Ovary (tissue), 3 donors: ENCODE results near the gene ALG2.

Experiments used
- EP300 ChIP-seq: sonication (generic); formaldehyde crosslinking; IDR thresholded peaks from one replicate; pipeline ENCODE4 v1.6.1; 2017; ENCODE audit warnings: antibody characterized with exemption
- POLR2A ChIP-seq: fragments of 450-650 bp; IDR thresholded peaks from one replicate; pipeline ENCODE4 v1.6.1; 2017; ENCODE audit warnings: antibody characterized with exemption, mild to moderate bottlenecking, moderate library complexity
- TF ChIP-seq, protein P1 (sequence below), 3 donors: fragments of 450-650 bp in 2 of 3; fragments of 200-600 bp in 1 of 3; IDR thresholded peaks; one replicate each; pipeline versions ENCODE4 v1.5.1 to v1.8.0; 2016 to 2022; ENCODE audit warnings: antibody characterized with exemption in 3 of 3, mild to moderate bottlenecking in 1 of 3
- donor health status: DM: no; HTN: no; CAD: no.

DNA sequence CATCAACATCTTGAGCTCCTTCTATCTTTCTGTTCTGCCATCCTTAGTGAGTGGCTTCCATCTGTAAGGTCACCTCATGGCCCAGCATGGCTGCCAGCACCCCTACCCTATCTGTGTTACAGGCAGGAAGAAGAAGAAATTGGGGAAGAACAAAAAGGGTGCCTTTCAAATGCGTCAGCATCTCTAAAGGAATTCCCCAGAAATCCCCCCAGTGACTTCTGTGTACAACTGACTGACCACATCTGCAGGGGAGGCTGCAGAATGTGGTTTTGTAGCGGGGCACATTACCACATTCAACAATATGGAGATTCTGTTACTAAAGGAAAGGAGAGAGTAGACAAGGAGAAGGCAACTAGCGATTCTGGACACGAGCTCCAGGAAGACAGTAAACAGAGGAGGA lies 40.1 kb downstream of the ALG2 start:
- TF ChIP-seq, protein P1, sequence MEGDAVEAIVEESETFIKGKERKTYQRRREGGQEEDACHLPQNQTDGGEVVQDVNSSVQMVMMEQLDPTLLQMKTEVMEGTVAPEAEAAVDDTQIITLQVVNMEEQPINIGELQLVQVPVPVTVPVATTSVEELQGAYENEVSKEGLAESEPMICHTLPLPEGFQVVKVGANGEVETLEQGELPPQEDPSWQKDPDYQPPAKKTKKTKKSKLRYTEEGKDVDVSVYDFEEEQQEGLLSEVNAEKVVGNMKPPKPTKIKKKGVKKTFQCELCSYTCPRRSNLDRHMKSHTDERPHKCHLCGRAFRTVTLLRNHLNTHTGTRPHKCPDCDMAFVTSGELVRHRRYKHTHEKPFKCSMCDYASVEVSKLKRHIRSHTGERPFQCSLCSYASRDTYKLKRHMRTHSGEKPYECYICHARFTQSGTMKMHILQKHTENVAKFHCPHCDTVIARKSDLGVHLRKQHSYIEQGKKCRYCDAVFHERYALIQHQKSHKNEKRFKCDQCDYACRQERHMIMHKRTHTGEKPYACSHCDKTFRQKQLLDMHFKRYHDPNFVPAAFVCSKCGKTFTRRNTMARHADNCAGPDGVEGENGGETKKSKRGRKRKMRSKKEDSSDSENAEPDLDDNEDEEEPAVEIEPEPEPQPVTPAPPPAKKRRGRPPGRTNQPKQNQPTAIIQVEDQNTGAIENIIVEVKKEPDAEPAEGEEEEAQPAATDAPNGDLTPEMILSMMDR (IDR thresholded peaks at IDR 0.05): no peak
- TF ChIP-seq POLR2A (no peak), EP300 (no peak)
